NCI-H1436 treated with DMSO at 0.1 percent for 48 hours (cell line): Measurements from ENCODE around the gene PIGK.
"Not testable (repeated sequence)": the region's sequence is repeated elsewhere in the genome, so short reads cannot be mapped to it uniquely, and the experiment has no call there.

Experiments used
- DNase-seq: peaks from one replicate; lab custom pipeline; 2025; lab: John Stamatoyannopoulos, UW

The PIGK gene

DNA sequence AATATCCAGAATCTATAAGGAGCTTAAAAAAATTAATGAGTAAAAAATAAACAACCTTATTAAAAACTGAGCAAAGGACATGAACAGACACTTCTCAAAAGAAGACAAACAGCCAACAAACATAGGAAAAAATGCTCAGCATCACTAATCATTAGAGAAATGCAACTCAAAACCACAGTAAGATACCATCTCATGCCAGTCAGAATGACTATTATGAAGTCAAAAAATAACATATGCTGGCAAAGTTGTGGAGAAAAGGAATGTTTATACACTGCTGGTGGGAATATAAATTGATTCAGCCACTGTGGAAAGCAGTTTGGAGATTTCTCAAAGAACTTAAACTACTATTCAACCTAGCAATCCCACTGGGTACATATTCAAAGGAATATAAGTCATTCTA is 25.3 kb downstream of the PIGK start:
- DNase-seq: no peak

- DNase-seq: no peak
These were observed 30.5 kb downstream of the PIGK start for GRCh38 chr1:77188770-77189169.

- not testable (repeated sequence) for DNase-seq
These were observed 32.3 kb downstream of the PIGK start for GRCh38 chr1:77186907-77187306.

GRCh38 chr1:77182083-77182482 is 37.1 kb downstream of the PIGK start:
- DNase-seq: no peak

DNA sequence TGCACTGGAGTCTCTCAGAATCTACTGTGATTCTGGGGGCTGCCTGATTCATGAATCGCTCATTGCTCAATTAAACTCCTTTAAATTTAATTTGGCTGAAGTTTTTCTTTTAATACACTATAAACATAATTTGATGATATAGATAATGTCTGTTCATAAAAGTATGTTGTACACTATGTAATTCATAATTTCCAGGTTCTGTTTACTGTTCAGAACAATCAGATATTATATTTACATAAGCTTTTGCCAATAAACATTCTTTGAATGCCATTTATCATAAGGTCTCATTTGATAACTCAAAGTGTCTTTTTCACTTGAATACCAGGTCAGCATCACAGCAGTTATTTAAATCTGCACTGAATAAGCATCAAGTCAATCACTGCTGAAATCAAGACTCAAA is 39.6 kb downstream of the PIGK start:
- DNase-seq: no peak

GRCh38 chr1:77175230-77175844 is 43.9 kb downstream of the PIGK start:
- DNase-seq: no peak

DNA sequence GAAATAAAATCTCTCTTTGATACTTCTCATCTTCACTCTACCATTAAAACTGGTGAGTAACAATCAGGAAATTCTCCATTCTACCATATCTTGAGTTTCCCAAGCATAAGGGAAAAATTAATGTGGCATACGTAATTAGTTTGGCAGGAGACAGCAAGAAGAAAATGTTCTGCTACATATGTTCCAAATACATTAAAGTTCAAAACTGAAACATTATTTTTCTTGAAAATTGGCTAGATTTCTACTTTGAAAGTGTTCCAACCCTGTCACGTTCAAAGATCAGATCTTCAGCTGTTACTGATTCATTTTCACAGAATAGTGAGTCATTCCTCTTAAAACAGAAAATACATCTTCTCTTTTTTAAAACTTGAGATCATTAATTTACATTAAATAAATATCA is 48.5 kb downstream of the PIGK start:
- no peak for DNase-seq

GRCh38 chr1:77168358-77168757 is 50.9 kb downstream of the PIGK start:
- DNase-seq: no peak

- DNase-seq: no peak
These were observed 54.7 kb downstream of the PIGK start for GRCh38 chr1:77164434-77164944.

DNA sequence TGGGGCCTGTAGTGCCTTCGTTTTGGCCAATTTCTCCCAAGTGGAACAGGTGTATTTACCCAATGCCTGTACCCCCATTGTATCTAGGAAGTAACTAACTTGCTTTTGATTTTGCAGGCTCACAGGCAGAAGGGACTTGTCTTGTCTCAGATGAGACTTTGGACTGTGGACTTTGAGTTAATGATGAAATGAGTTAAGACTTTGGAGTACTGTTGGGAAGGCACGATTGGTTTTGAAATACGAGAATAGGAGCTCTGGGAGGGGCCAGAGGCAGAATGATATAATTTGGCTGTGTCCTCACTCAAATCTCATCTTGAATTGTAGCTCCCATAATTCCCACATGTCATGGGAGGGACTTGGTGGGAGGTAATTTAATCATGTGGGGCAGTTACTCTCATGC is 59.5 kb downstream of the PIGK start:
- not testable (repeated sequence) for DNase-seq

- no peak for DNase-seq
These were observed 63.0 kb downstream of the PIGK start for GRCh38 chr1:77156214-77156613.

DNA sequence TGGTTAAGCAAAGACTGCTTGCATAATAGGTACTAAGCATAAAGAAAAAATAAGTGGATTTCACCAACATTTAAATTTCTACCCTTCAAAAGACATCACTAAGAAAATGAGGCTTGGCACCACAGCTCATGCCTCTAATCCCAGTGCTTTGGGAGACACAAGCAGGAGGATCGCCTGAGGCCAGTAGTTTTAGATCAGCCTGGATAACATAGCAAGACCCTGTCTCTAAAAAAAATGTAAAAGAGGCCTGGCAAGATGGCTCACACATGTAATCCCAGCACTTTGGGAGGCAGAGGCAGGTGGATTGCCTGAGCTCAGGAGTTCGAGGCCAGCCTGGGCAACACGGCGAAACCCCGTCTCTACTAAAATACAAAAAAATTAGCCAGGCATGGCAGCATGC is 73.0 kb downstream of the PIGK start:
- DNase-seq: no peak

GRCh38 chr1:77143529-77144121 is 75.6 kb downstream of the PIGK start:
- DNase-seq: no peak

GRCh38 chr1:77139389-77139788 is 79.8 kb downstream of the PIGK start:
- DNase-seq: no peak

GRCh38 chr1:77134359-77134758 is 84.9 kb downstream of the PIGK start:
- DNase-seq: no peak

GRCh38 chr1:77133731-77134358 is 85.4 kb downstream of the PIGK start:
- no peak for DNase-seq

DNA sequence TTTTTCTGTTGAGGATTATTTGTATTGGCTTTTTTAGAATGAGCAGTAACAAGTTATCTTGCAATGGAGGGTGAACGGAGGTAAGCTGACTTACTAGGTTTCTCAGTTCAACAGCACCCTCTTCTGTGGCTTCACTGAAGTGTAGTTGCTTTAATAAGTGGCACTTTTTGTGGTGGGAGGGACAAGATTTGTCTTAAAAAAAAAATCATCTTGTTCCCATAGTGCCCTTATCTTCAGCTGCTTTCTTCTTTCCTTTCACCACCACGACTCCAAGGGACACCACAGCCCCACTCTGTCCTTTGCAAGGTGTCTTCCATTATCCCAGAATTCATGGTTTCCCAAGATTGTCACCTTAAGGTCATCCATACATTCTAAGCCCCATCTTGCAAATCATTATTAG is 92.9 kb downstream of the PIGK start:
- peak; percentile 42 for DNase-seq

DNA sequence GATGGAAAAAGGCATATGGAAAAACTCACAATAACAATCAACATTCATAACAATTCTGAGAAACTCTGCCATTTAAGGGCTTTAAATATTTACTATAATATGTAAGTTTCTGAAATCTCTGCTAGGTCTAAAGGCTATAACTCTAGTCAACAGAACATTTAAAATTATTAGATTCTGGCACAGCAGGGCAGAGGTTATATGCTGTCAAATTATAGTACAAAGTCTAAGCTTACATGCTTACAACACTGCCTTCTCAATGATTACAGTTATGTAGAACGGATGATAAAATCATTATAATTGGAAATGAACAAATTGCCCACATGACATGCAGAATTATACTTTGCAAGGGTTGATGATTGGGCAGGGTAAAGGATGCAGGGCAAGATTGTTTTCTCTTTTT is 97.7 kb downstream of the PIGK start:
- no peak for DNase-seq

DNA sequence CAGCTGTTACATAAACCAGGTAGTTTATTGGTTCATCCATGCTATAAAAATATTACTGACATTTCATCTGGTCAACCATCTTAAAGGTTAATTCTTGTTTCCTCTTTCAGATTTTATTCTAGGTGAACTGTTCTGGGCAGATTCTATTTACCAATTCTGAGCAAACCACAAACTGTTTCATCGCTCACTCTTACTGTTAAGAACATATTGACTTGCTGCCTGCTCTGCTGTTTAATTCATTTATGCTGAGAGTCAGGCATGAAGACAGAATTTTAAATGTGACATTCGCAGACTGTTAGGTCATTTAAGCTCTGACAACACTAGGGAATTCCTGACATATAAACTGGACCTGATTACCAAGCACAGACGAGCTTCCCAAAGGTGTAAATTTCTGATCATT is 98.3 kb downstream of the PIGK start:
- DNase-seq: no peak

GRCh38 chr1:77118712-77119111 is 100.5 kb downstream of the PIGK start:
- no peak for DNase-seq

DNA sequence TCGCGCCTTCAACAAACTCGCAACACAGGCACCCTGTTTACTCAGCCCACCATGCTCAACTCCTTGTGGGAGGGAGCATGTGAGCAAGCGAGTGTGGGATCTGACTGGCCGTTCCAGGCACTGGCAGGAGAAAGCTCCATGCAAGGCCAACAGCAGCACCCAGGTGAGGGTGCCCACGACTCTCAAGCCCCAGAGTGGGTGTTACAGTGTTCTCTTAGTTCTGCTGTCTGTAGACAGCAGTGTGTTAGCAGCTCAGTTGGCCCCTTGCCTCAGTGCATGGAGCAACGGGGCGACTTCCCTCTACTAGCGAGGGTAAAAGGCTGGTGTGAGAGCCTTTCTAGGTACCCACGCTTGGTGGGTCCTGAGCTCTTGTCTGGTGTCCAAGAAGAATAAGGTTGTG is 114.6 kb downstream of the PIGK start:
- no peak for DNase-seq

DNA sequence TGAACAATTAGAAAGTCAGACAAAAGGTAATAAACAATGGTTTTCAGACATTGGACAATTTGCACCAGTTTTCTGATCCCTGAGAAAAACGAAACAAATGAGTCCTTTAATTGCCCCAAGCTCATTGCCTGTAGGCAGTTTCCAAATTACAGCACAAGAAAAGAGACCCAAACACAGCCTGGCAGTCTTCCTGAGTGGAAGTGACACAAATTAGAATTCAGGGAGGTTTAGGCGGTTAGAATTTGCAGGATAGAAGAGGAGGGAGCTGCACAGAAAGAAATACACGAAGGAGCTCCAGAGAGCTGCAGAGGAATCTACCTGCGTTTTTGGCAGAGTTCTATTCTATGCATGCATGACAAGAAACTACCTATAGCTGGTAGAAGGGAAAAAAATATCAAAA is 115.7 kb downstream of the PIGK start:
- DNase-seq: no peak

DNA sequence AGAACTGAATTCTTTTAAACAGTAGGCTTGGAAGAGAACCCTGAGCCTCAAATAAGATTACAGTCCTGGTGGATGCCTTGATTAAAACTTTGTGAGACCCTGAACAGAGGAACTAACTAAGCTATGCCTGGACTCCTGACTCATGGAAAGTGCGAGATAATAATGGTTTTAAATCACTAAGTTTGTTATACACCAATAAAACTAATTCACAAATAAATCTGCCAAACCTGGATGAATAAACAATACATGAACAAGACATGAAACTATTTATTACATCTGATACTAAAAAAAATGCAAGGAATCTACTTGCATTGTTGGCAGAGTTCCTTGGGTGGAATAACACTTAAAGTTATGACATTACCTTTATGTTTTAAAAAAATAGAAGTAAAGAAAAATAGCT is 118.4 kb downstream of the PIGK start:
- no peak for DNase-seq
